B cell (primary cell): ENCODE data around the gene IGFBP7.

Source experiments
- EZH2 ChIP-seq: IDR thresholded peaks from 2 replicates; pipeline ENCODE4 v1.6.1; 2012; ENCODE audit warnings: borderline replicate concordance, low read depth, mild to moderate bottlenecking, moderate library complexity, low read length; ENCODE audit not compliant: insufficient read depth, poor library complexity, severe bottlenecking
- TF ChIP-seq, protein P1 (sequence below): fragments of 200-600 bp; IDR thresholded peaks from one replicate; pipeline ENCODE4 v1.8.0; 2022; ENCODE audit warnings: antibody characterized with exemption, mild to moderate bottlenecking

DNA sequence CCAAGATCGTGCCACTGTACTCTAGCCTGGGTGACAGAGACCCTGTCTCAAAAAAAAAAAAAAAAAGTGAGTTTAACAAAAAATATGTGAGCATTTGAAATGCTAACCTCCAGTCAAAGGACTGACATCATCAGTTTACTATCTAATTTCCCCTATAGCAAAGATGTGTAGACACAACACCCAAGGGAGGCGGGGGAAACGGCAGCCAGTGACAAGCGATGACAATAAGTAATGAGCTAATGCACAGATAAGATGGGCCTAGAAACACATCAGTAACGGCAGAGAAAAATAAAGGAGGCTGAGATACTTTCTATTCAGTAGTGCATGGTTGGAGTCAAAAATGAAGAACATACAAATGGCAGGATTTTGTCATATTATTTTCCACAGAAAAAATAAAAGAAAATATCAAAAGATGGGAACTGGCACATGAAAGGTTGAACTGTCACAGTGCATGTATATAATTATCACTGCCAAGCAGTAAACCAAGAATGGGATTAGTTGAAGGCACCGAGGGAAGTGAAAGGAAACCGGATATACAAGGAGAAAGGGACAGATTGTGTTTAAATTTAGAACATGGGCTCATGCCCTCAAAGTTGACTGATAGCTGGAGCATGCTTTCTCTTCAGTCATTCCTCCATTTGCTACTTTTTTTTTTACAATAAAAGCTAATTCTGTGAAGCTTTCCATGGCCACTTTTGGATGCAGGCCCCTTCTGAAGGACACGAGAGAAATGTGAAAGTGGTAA lies 41.8 kb downstream of the IGFBP7 start:
- TF ChIP-seq, protein P1, sequence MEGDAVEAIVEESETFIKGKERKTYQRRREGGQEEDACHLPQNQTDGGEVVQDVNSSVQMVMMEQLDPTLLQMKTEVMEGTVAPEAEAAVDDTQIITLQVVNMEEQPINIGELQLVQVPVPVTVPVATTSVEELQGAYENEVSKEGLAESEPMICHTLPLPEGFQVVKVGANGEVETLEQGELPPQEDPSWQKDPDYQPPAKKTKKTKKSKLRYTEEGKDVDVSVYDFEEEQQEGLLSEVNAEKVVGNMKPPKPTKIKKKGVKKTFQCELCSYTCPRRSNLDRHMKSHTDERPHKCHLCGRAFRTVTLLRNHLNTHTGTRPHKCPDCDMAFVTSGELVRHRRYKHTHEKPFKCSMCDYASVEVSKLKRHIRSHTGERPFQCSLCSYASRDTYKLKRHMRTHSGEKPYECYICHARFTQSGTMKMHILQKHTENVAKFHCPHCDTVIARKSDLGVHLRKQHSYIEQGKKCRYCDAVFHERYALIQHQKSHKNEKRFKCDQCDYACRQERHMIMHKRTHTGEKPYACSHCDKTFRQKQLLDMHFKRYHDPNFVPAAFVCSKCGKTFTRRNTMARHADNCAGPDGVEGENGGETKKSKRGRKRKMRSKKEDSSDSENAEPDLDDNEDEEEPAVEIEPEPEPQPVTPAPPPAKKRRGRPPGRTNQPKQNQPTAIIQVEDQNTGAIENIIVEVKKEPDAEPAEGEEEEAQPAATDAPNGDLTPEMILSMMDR, result no peak
- no peak for TF ChIP-seq EZH2
